HG02610 (cell line): Measurements from ENCODE around the gene HOXB8.

Source experiments
- ATAC-seq: cut with Tn5 transposase; IDR thresholded peaks from one replicate; pipeline ENCODE4 v1.9.1; 2021; ENCODE audit warnings: mild to moderate bottlenecking, moderate library complexity; ENCODE audit not compliant: unreplicated experiment

Gene HOXB8

DNA sequence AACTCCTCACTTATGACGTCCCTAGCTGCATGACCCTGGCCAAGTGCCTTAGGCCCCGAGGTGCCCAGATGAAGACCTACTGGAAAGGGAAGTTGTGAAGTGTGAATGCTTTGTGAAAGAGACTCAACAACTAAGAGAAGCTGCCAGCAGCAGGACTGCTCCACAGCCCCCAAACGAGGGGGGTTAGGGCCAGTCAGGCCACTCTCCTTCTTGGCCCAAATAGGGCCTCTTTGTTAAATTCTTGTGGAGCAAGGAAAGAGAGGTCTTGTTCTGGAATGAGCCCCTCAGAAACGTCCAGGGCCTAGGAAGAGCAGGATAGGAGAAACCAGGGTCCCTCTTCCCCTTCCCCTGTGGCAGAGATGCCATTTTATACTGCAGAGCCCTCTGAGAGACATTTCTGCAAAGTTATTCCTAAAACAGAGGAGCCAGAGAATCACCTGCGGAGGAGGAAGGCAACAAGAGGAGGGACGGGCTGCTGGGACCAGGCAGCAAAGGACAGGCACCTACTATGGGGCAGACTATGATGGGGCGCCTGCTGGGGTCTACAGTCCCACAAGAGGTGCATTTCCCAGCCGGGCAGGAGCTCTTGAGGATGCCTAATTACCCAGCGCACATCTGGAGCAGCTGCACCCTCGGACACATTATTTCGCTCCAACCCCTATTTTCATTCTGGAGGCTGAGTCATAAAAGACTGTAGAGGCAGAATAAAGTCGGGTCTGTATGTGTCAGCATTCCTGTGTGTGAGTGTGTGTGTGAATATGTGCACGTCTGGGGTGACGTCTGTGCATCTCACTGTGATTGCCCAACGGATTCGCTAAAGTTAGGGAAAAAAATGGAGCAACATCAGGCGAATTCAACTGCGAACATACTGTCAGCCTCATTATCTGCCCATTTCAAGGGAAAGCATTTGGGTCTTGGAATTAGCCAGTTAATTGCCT, 22.5 kb upstream of the HOXB8 start:
- ATAC-seq: no peak

DNA sequence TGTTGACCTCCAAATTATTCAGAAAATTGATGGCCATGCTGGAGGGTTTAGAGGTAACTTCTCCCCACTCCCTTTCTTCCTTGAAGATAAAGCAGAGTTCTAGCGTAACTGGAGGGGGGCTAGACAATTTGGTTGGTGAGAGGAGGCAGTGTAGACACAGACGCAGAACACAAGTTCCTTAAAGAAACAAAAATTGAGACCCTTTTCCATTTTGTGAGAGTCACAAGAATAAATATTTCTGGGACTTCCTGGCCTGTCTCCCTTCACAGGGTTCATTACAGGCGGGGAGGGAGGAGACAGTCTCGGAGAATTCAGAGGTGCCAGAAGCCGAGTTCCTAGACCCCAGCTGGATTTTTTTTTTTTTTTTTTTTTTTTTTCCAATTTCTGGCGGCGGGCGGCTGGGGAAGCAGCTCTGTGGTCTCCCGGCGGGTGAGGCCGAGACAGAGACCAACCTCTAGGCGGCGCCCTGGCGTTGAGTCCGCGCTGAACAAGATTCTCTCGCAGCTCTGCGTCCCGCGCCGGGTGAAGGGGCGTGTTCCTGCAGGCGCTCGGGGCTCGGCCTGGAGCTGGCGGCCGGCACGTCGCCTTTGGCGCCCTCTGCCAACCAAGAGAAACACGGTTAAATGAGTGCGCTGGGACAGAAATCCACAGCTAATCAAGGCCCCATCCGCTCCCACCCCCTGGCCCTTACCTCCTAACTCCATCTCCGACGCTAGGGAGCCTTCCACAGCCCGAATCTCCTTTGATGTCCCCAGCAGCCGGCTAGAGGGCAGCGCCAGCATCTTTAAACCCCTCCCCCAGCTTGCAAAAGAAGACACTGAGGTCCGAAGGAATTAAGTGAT, 21.3 kb upstream of the HOXB8 start:
- ATAC-seq: no peak

DNA sequence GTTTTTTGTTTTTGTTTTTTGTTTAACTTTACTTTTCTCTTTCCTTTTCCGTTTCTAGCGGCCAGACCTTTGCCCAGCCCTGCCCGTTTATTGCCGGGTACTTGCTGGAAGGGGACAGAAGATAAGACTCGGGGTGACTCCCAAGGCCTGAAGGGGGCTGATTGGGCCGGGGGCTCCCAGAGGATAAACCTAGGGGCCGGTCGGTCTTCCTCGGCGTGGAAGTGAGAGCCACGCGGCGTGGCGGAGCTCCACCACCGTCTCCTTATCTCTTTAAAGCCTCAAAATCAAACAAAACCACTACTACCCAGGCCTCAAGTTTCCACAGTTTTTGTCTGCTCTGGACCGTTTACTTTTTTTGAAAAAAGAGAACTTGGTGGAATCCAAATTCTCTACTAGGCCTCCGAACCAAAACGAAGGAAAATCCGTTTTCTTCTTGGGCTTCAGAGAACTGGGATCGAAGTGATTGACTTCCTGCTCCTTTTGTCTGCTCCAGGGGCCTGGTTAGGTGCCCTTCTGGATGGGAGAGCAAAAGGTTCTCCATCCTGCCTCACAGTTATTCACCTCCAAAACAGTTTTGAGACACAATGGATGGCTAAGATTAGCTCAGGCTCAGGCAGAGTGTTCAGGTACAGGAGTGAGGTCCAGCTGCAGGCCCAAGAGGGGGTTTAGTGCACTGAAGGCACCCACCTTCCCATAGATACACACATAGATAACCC, 19.6 kb upstream of the HOXB8 start:
- no peak for ATAC-seq

DNA sequence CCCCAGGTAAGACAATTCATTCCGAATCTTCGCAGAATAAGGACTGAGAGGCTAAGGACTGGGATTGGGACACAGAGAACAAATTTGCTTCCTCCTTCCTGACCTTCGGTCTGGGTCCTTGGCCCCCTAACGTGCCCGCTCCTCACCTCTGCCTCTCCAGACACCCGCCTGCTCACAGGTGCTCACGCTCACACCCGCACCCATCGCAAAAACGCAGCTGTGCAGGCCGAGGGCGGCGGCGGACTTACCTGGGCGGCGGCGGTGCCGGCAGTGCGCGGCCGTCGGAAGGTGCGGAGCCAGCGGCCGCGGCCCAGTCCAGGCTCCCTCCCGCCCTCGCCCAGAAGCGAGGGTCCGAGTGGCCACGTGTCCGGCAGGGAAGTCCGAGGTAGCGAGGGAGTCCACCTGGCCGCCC, 18.2 kb upstream of the HOXB8 start:
- ATAC-seq: no peak

DNA sequence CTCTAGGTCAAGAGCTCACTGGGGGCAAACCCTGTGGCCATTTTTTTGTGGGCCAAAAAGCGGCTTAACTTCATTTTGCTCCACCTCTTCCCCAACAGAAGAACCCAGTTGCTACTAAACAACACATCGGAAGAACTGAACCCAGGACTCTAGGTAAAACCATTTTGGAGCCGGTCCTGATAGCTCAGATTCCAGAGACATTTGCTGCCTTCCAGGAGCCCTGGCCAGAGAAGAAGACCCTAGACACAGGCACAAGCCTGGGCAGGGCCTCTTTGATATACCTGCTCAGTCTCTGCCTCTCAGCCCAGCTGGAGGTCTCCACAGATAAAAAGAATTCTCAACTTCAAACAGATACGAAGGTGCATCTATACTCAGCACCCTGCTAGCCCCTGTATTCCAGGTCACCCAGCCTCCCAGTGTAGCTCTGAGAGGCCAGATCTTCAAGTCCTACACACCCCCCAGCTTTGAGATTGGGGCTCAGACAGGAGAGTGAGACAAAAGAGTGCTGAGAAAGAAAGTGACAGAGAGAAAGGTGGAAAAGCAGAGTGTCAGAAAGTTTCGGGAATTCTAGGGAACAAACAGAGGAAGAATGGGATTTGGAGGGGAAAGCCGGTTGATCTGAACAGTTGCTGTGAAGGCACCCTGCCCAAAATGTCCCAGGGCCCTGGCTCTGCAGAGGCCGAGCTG, 17.6 kb upstream of the HOXB8 start:
- ATAC-seq: no peak

DNA sequence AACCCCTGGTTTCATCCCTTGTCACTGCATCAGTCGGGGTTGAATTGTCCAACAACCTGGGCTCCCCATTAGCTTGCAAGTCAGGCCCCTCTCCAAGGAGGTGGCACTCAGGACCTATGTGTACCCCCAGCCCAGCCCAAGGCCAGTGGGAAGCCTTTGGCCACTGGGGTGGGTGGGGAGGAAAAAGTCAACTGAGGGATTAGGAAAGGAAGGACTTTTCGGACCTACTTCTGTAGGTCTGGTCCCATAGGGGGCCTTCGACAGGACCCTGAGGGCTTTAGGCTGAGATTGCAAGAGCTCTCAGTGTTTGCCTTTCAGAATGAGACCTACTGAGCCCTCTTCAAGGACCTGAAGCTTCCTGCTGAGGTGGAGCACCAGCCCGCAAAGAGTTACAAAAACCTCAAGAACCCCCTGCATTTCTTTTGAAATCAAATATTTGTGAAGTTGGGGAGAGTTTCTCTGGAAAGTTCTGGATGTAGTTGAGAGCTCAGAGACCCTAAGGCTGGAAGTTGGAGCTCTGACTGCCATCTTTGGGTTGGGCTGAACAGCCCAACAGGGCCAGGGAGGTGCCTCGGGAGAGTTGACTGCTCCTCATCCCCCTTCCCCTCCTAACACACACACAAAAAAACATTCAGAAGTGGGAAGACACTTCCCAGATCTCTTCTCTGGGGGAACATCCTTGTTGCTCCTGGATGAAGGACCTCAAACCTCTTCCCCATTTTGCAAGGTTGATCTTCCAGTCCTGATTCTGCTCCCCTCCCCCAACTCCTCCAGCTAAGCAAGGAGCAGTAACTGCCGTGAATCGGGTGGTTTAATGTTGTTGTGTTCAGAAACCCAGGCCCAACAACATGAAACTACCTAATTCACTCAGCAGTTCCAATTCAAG, 16.8 kb upstream of the HOXB8 start:
- no peak for ATAC-seq

DNA sequence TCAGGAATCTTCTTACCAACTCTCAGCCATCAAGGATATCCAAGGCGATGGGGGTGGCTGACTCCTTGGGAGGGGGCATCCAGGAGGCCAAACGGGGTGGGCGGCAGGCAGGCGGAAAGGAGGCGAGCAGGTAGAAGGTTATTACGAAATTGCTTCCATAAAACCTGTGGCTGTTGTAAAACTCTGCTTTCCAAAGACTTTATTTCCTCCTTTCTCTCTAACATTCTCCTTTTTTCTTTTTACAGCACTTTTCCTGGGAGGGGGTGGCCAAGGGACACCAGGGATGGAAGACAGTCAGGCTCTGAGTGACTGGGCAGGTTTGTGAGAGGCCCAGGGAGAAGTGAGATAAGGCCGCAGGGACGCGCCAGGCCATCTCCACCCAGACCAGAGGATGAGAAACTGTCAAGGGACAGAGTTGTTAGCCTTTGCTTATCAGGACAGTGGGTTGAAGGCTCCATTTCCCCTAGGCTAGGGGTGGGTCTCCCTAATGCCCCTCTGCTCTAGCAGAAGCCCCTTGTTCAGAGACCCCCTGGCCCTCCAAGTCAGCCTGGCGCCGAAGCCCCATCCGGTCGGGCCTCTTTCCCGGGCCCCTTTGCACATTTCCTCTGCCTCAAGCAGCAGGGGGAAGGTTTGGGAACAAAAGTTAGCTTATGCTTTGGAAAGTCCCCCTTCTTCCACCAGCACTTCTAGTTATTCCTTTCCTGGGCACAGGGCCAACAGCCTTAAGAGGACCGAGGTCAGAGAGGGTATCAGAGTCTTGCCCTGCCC, 16.0 kb upstream of the HOXB8 start:
- ATAC-seq: no peak

DNA sequence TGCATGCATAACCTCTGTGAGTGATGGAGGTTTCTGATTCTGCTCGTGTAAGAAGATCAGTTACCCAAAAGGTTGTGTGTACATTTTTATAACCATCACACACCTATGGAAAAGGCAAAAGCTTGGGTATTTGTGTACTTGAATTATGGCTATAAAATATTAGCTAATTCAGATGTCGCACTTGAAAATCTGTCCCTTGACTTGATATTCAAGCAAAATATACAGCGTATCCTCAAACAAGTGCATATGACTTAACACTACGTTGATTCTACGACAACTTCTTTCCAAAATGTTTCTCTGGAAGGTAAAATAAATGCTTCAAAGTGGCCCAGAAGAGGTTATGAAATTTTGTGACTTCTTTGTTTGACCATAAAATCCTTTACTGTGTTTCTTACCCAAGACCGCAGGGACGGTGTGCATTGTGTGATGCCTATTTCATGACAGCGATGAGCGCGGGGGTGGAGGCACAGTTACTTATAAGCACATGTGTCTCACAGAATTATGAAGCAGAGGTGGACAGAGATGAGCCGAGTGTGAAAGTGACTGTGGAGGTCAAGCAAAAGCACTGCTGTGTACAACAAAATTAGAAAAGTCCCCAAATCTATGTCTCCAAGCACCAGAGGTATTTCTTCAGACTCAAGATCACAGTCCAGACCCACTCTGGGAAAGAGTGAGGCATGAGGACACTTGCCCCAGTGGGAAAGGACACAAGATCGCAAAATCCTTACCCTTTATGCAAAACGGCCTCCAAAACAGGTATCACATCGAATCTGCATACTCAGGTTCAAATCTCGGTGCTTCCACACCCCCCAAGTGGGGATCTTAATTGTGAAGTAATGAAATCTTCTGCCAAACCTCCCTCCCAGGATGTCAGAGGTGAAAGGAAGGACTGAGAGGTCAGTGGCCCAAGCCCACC, 15.2 kb upstream of the HOXB8 start:
- ATAC-seq: no peak

DNA sequence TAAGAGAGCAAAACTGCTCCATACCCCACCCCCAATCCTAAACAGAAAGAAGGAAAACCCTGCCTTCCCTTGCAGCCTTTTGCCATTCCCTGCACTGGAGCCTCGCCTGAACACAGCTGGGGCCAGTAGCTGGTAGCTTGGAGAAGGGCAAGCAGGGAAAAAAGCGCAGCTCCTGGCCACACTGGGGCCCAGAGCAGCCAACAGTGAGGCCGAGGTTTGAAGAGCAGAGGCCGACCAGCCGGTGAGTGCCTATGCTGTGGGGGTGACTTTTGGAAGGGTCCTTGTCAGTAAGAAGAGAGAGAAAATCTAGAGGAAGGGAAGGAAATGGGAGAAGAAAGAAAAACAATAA, 14.3 kb upstream of the HOXB8 start:
- ATAC-seq: no peak

DNA sequence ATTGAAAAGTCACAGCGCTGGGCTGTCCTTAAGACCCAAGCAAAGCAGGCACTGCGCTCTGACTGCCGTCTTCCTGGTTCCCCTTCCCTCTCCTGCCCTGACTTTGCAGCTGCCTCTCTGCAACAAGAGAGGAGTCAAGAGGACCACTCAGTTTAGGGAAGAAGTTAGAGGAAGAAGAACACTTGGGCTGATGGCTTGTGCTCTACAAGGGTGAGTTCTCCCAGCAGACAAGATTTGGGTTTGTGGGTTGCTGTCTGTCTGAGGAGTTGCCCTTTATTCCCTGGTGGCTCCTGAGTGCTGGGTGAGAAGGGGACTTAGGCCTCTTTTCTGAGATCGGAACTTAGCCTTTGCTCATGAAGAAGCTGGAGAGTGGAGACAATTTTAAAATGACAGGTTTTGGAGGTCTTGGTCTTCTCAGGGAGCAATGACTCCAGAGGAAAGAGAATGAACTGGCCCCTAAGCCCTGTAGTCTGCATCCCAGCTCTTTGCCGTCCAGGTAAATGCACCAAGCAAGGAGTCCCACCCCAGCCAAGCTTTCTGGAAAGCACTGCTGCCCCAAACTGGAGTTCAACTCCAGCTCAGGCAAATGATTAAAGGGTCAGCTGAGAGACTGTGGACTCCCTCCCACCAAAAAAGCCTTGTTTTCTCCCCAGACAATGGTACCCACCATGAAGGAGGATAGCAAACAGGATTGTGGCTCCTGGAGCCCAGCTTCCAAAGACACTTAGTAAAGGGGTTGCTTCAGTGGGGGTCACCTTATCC, 13.7 kb upstream of the HOXB8 start:
- no peak for ATAC-seq

DNA sequence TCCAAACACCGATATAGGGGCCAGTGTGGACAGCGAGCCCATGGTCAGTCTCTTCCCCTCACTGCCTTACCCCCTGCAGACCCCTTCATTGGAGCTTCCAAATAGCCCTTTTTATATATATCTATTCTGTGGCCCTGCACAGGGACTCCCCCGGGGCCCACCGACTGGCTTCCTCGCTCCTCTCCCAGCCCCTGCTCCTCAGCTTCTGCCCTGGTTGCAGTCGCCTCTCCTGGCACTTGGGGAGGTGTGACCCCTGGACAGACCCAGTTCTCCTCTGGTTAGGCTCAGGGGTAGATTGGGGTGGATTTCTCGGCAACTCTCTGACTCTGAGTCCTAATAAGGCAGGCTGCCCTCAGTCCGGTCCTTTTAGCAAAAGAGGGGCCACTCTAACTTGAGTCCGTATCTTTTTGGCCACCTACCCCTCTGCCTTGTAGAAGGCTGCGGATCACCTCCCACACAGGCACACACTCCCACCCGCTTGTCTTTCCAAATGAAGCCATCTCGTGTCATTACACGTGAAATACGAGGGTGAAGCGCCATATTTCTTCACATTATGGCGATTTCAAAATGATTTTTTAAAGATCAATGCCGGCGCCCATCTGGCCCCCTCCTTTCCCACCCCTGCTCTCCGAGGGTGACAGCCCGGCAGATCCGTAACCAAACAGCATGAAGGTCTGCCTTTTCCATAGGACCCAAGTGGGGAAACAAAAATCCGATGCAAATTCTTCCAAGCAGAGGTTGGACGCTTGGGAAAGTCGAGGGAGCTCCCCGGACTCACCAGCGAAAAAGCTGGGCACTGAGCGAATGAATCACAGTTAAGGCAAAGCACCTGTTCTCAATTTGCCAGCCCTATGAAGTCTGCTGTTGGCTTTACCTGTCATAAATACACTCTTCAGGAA, 12.8 kb upstream of the HOXB8 start:
- ATAC-seq: no peak

DNA sequence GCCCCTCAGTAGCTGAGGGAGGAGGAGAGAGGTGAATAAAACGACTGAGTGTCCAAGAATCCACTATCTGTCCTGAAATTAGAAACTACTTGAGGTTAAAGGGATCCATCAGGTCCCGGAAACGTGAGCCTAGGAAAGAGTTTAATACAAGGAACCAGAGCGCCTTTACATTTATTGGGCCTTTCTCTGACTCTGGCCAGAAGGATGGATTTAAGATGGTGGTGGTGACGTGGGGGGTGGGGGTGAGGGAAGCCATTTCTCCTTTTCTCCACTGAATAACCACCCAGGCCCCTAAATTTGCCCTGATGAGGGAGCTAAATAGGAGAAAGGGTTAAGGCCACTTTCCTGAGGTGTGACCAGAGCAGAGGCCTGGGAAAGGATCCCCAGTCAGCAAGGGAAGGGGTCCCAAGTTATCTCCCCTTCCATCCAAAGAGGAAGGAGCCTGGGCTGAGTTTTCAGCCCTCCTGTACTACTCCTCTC, 12.1 kb upstream of the HOXB8 start:
- ATAC-seq: no peak

DNA sequence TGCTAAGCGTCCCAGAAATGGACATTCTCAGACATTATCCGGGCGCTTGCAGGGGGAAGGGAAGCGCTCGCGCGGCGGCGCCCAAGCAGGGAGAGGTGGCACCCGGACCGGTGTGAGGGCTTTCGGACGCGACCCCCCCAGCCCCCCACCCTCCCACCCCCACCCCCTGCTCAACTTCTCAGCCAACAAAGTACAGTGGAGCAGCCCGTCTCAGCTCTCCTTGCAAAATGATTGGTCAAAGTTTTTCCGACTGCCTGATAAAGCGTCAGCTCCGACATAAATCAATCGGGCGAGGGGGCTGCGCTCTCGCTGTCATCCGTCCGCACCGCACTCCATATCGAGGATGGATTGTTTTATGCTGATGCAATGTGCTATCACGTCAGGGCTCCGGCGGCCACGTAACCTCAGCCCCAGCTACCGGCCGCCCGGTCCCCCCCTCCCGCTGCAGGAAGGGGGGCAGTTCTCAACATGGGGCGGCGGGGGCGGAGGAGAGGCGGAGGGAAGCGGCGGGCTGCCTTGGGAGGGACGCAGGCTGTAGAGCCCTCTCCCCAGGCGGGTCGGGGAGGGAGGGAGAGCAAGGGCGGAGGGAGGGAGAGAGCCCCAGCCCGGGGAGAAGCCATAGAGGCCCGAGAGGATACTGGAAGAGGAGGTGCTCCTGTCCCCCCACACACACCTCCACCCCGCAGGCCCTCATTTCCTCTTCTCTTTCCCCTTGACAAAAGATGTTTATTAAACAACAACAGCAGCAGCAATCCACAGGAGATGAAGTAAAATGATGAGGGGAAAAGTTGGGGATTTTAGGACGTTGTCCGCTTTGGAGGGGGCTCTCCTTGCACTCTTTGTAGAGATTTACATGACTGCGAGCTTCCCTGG, 11.4 kb upstream of the HOXB8 start, which contains the start of gene HOXB9:
Gene HOXB9, minus strand, starts transcription at position 114 of the 873 bp plus-strand sequence. Its CDS starts 89 bp downstream, at position 25.
- no peak for ATAC-seq

DNA sequence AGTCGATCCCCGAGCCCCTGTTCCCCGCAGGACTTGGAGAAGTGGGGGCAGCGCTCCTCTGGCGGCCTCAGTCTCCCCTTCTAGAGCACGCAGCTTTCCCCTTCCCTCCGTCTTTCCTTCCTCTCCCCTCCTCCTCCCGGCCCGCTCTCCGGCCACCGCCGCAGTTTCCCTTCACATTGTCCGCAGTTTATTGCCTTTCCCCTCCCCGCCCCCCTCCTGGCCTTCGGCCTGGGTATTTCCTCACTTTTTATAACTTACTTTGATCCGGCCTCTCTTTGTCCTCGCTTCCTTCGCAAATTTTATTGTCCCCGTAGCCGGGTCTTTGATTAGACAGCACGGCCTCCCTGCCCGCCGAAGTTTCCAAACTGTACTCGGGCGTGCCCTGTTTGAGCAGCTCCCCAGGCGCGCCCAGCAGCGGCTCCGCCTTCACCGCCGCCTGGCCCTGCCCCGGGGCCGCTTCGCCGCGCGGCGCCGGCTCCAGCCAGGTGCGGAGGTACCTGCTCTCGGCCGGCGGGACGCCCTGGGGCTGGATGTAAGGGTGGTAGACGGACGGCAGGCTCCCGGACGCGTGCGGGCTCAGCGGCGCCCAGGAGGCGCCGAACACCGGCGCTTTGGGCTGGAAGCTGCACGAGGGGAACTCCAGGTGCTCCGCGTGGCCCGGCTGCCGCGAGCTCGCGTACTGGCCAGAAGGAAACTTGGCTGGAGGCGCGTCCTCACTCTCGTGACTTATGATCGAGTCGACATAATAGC, 10.6 kb upstream of the HOXB8 start:
- ATAC-seq: no peak
